Heart left ventricle (tissue), 16 donors: ENCODE results near the gene FAM76A. TPM values are rescaled to one million over a fixed set of nuclear protein-coding genes. Genes with fewer than 3 reads are reported as not detected.

ENCODE experiments used
- ATAC-seq, 4 donors: fragments of 200-7000 bp; cut with Tn5 transposase; one replicate each; pipeline ENCODE4 v1.9.1; 2020 to 2022; ENCODE audit warnings: moderate library complexity in 4 of 4, mild to moderate bottlenecking in 3 of 4, moderate number of reproducible peaks in 1 of 4
- DNase-seq, 5 donors: peaks; one replicate each; pipeline ENCODE4 v3.0.0-alpha.2; 2020
- H3K27ac ChIP-seq, 12 donors: fragments of 200-600 bp; sonication (generic) in 4 of 12; one replicate each; pipeline versions ENCODE4 v1.5.0 to v1.8.0; 2016 to 2022; ENCODE audit warnings: mild to moderate bottlenecking in 2 of 12
- H3K27me3 ChIP-seq, 9 donors: fragments of 200-600 bp; sonication (generic) in 2 of 9; one replicate each; pipeline versions ENCODE4 v1.5.1 to v1.8.0; 2016 to 2022; ENCODE audit warnings: mild to moderate bottlenecking in 3 of 9
- H3K36me3 ChIP-seq, 9 donors: fragments of 200-600 bp; sonication (generic) in 2 of 9; one replicate each; pipeline versions ENCODE4 v1.5.0 to v1.8.0; 2018 to 2022; ENCODE audit warnings: mild to moderate bottlenecking in 2 of 9
- H3K4me1 ChIP-seq, 12 donors: fragments of 200-600 bp; sonication (generic) in 4 of 12; one replicate each; pipeline versions ENCODE4 v1.5.0 to v1.8.0; 2016 to 2022; ENCODE audit warnings: mild to moderate bottlenecking in 3 of 12
- H3K4me3 ChIP-seq, 12 donors: fragments of 200-600 bp; sonication (generic) in 4 of 12; one replicate each; pipeline versions ENCODE4 v1.5.0 to v1.8.0; 2017 to 2022; ENCODE audit warnings: mild to moderate bottlenecking in 9 of 12, moderate library complexity in 4 of 12
- H3K9me3 ChIP-seq, 12 donors: fragments of 200-600 bp; sonication (generic) in 4 of 12; one replicate each; pipeline versions ENCODE4 v1.5.0 to v1.8.0; 2016 to 2022; ENCODE audit warnings: mild to moderate bottlenecking in 1 of 12
- POLR2A ChIP-seq, 2 donors: fragments of 450-650 bp; IDR thresholded peaks; one replicate each; pipeline ENCODE4 v1.6.1; 2017; ENCODE audit warnings: antibody characterized with exemption in 2 of 2, mild to moderate bottlenecking in 2 of 2, moderate library complexity in 2 of 2
- whole genome bisulfite sequencing, 4 donors: extraction: QIAGEN DNeasy Blood & Tissue Kit in 2 of 4; methylation state at CpG; one replicate each; pipeline versions ENCODE4 v1.1.5 to v1.1.7; 2013 to 2018; 5-methylcytosine and 5-hydroxymethylcytosine counted together
- intact Hi-C, 10 donors: fragments of 100-400 bp; cut with DNase I; formaldehyde crosslinking; loops; one replicate each; pipeline versions ENCODE4 v1.11.1 to v1.14.2; 2022
- polyA plus RNA-seq, 2 donors: library from polyadenylated mRNA; stranded (reverse); fragments of 200-250 nt; gene quantifications; one replicate each; pipeline ENCODE4 v1.2.3, GENCODE V29; 2013
- total RNA-seq, 9 donors: library from RNA; depleted of rRNA in 2 of 9; stranded (reverse); fragments of >200 nt in 2 of 9; fragmentation: NEBNext Ultra II Directional in 3 of 9; extraction: Animal tissue kit (Norgen Biotek cat#: 25700) in 3 of 9; gene quantifications; one replicate each; pipeline versions ENCODE4 v1.1.0 to v1.2.4, GENCODE V29; 2016 to 2023
- TF ChIP-seq, protein P1 (sequence below), 12 donors: fragments of 200-600 bp; sonication (generic) in 4 of 12; IDR thresholded peaks; one replicate each; pipeline versions ENCODE4 v1.5.0 to v1.8.0; 2018 to 2022; ENCODE audit warnings: antibody characterized with exemption in 12 of 12, mild to moderate bottlenecking in 5 of 12
- donor health status: ischemic (EF 13 %, LVEDD 7.1; RV severe dilation, severe dysfunction).
- donor health status: healthy with polysubstance abuse.
- donor health status: DM: no; HTN: yes; CAD: no.
- donor health status: DM: no; HTN: no; CAD: no.
- donor health status: ischemic (EF 25% LVEDD 6.9; RV normal size, moderate dysfunction).
- donor health status: ischemic (EF 25% LVEDD 5.7; RV mildly dilated, moderate dysfunction).
- donor health status: healthy.
- donor health status: DM: yes; HTN: yes; CAD: no.
- donor health status: ischemic (EF 35%, LVEDD 5.7; RV mildly dilated, moderate dysfunction).
- donor health status: nonischemic (EF 11% LVEDD 7.7; RV severe dilation, severe dysfunction).
- donor health status: DM: yes; HTN: yes; CAD: no.
- donor health status: PGD.
- donor health status: ischemic (EF 29% LVEDD 5.4; RV normal size, mild dysfunction).
- donor health status: nonischemic (EF 23%, LVEDD 6.1; RV moderate dilation, normal function).

FAM76A gene
- total and polyA plus RNA-seq, 11 donors, result 3.7 to 24.0 (median 13.1) TPM

DNA sequence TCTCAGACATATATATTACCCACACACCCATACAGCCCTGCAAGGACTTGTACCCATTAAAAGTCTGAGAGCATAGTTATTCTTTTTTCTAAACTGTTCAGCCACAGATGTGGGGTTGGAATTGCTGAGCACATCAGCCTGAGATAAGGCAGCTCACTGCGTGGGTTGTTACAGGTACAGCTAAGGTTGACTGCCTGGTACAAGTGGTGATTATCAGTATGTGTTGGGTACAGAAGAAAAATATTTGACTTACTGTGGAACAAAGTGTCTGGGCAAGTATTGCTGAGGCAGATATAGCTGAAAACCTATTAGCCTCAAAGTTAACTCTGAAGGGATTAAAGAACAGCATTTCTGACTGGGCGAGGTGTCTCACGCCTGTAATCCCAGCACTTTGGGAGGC is 52.3 kb downstream of the FAM76A start:
- Histone ChIP-seq H3K36me3 (peaks cover 0 to 49% (median 7%) of the 10 kb centered on the region in 9 donors), H3K4me3 (no peak overlapping the region), H3K27ac (no peak overlapping the region), H3K27me3 (no peaks in the 10 kb centered on the region), H3K9me3 (no peaks in the 10 kb centered on the region), H3K4me1 (peaks cover 5 to 90% (median 21%) of the 10 kb centered on the region in 12 donors)
- ATAC-seq (no peak), DNase-seq (no peak)
- intact Hi-C loops, result no loop called here
- TF ChIP-seq, protein P1, sequence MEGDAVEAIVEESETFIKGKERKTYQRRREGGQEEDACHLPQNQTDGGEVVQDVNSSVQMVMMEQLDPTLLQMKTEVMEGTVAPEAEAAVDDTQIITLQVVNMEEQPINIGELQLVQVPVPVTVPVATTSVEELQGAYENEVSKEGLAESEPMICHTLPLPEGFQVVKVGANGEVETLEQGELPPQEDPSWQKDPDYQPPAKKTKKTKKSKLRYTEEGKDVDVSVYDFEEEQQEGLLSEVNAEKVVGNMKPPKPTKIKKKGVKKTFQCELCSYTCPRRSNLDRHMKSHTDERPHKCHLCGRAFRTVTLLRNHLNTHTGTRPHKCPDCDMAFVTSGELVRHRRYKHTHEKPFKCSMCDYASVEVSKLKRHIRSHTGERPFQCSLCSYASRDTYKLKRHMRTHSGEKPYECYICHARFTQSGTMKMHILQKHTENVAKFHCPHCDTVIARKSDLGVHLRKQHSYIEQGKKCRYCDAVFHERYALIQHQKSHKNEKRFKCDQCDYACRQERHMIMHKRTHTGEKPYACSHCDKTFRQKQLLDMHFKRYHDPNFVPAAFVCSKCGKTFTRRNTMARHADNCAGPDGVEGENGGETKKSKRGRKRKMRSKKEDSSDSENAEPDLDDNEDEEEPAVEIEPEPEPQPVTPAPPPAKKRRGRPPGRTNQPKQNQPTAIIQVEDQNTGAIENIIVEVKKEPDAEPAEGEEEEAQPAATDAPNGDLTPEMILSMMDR (IDR thresholded peaks at IDR 0.05), result no peak
- no peak for TF ChIP-seq POLR2A (IDR thresholded peaks at IDR 0.05)
- WGBS, 4 donors, result 78 to 84% (median 81%) methylated on average over 3 of the region's 3 CpGs

DNA sequence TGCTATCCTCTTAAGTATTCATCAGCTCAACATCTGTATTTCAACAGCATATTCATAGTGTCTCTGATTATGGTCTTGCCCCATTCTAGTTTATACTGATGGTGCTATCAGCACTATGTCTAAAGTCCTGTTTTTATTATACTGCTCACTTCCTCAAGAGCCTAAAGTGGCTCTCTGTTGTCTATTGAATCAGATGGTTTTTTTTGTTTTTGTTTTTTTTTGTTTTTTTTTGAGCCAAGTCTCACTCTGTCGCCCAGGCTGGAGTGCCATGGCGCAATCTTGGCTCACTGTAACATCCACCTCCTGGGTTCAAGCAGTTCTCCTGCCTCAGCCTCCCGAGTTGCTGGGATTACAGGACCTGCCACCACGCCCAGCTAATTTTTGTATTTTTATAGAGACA is 53.4 kb downstream of the FAM76A start:
- no peak overlapping the region for H3K4me3 ChIP-seq
- DNase-seq, result no peak
- peaks cover 5 to 93% (median 21%) of the 10 kb centered on the region in 12 donors for H3K4me1 ChIP-seq
- ATAC-seq, result no peak
- H3K36me3 ChIP-seq, result peaks cover 0 to 49% (median 7%) of the 10 kb centered on the region in 9 donors
- H3K27ac ChIP-seq, result peak overlapping the region in 1 of 12 donors; percentile 39
- no peaks in the 10 kb centered on the region for H3K9me3 ChIP-seq
- 80 to 92% (median 87%) methylated on average over 4 of the region's 4 CpGs for WGBS, 4 donors
- TF ChIP-seq POLR2A (IDR thresholded peaks at IDR 0.05), result no peak
- TF ChIP-seq, protein P1 (IDR thresholded peaks at IDR 0.05), result no peak
- intact Hi-C loops, result no loop called here
- no peaks in the 10 kb centered on the region for H3K27me3 ChIP-seq

DNA sequence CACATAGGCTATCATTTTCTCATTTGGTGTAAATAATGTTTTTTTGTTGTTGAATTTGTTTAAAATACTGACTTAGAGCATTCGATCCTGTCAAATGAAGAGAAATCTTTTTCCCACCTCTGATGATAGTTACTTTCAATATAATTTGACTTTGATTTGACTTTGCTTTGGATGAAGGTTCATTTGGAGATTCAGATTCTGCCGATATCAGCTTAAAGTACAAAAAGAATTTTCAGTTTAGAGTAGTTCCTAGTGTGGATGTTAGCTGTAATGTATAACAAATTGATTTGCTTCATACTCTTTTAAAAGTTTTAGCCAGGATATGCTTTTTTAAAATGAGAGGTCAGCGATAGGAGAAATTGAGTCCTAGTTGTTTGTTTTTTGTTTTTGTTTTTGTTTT is 57.2 kb downstream of the FAM76A start:
- Histone ChIP-seq H3K27ac (no peak overlapping the region), H3K27me3 (no peaks in the 10 kb centered on the region), H3K36me3 (peaks cover 0 to 24% (median 3%) of the 10 kb centered on the region in 9 donors), H3K4me1 (peaks cover 0 to 90% (median 17%) of the 10 kb centered on the region in 12 donors), H3K9me3 (no peaks in the 10 kb centered on the region), H3K4me3 (no peak overlapping the region)
- WGBS, 4 donors, result 91 to 97% (median 95%) methylated on average over 3 of the region's 3 CpGs
- no peak for TF ChIP-seq POLR2A (IDR thresholded peaks at IDR 0.05)
- TF ChIP-seq, protein P1 (IDR thresholded peaks at IDR 0.05), result no peak
- intact Hi-C loops, result no loop called here
- no peak for ATAC-seq
- DNase-seq, result no peak

DNA sequence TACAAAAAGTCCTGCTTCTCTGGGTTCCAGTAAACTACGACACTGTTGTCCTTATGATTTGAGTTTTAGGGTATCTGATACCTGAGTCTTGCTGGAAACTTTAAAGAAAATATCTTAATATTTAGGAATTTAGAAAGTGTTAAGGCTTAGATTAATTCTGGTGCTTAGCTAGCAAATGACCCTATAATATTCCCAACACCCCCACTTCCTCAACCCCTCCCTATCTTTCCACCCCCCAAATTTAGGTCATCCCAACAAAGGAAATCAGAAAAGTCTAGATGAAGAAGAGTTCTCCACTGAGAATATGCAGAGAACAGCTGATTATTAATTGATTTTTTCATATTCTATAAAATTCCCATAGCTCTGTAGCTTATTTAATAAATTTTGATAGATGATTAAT is 58.9 kb downstream of the FAM76A start:
- 96 to 100% (median 98%) methylated on average over 1 of the region's 1 CpG for WGBS, 4 donors
- intact Hi-C loops, result no loop called here
- H3K4me1 ChIP-seq, result peaks cover 5 to 90% (median 32%) of the 10 kb centered on the region in 12 donors

More for the DNA sequence above, 58.9 kb downstream of the FAM76A start:
- H3K9me3 ChIP-seq, result no peaks in the 10 kb centered on the region
- DNase-seq (no peak), ATAC-seq (no peak)
- no peak for TF ChIP-seq POLR2A (IDR thresholded peaks at IDR 0.05)
- TF ChIP-seq, protein P1 (IDR thresholded peaks at IDR 0.05), result no peak
- no peak overlapping the region for H3K4me3 ChIP-seq
- H3K36me3 ChIP-seq, result peaks cover 0 to 21% (median 3%) of the 10 kb centered on the region in 9 donors
- H3K27ac ChIP-seq, result no peak overlapping the region
- no peaks in the 10 kb centered on the region for H3K27me3 ChIP-seq
